Measurements from ENCODE around the gene ZNF511. TPM values are rescaled to one million over a fixed set of nuclear protein-coding genes. Genes with fewer than 3 reads are reported as not detected.

The ZNF511 gene
- total and polyA plus RNA-seq, 9 of the 15 experiments (the other 6 are each of a cell fraction or from before 2014, with no cell fraction given): 0.61 to 69.3 (median 40.1) TPM

GRCh38 chr10:133272301-133272963, 36.3 kb upstream of the ZNF511 start:
- Histone ChIP-seq H2AFZ (ENCODE audit: low read depth, low read length) (no peak overlapping the region), H3K27ac (ENCODE audit: extremely low read depth, low read depth, low read length) (no peak overlapping the region), H3K9me1 (ENCODE audit: control insufficient read depth, insufficient read depth, low read length) (no peaks in the 10 kb centered on the region), H4K20me1 (replicated peaks; ENCODE audit: control insufficient read depth, insufficient read depth, low read length) (no peaks in the 10 kb centered on the region), H3K9me3 (replicated peaks; ENCODE audit: control insufficient read depth, insufficient read depth, low read depth, low read length) (no peaks in the 10 kb centered on the region), H3K4me1 (replicated peaks in 1 of 2; ENCODE audit: control insufficient read depth in 2 of 2, insufficient read depth in 2 of 2, low read length in 2 of 2) (peaks cover 20 to 92% of the 10 kb centered on the region in 2 experiments), H3K27me3 (ENCODE audit: control insufficient read depth in 2 of 2, insufficient read depth in 2 of 2, low read length in 2 of 2) (no peaks in the 10 kb centered on the region), H3K9ac (ENCODE audit: insufficient read depth in 1 of 2, low read depth in 2 of 2, low read length in 2 of 2) (no peak overlapping the region), H3K4me3 (no peak overlapping the region), H3K4me2 (ENCODE audit: insufficient read depth, low read length) (no peak overlapping the region), H3K79me2 (ENCODE audit: control insufficient read depth, insufficient read depth, low read length) (no peaks in the 10 kb centered on the region), H3K36me3 (ENCODE audit: control insufficient read depth, insufficient read depth, low read length) (no peaks in the 10 kb centered on the region)
- ChIA-PET CTCF (ENCODE audit: low intra/inter-chr PET ratio) (no interaction called here), POLR2A (no interaction called here)
- no peak for TF ChIP-seq ZBED1 (IDR thresholded peaks at IDR 0.05)
- DNase-seq (ENCODE audit: extremely low read depth in 1 of 4, low spot score in 3 of 4) (no peak), ATAC-seq (no peak), FAIRE-seq (no peak)
- WGBS (ENCODE audit: insufficient coverage, low coverage, missing lambda C conversion rate): 62% methylated on average over 4 of the region's 29 CpGs
- BruUV-seq (replicated peaks): no TSS peak
- intact Hi-C loops (cut with micrococcal nuclease) (no loop called here), in situ Hi-C loops (cut with MboI) (no loop called here)

- no peak for FAIRE-seq
- no peak for DNase-seq (ENCODE audit: extremely low read depth in 1 of 4, low spot score in 3 of 4)
- Histone ChIP-seq H3K4me1 (replicated peaks in 1 of 2; ENCODE audit: control insufficient read depth in 2 of 2, insufficient read depth in 2 of 2, low read length in 2 of 2) (peaks cover 25 to 92% of the 10 kb centered on the region in 2 experiments), H3K27me3 (ENCODE audit: control insufficient read depth in 2 of 2, insufficient read depth in 2 of 2, low read length in 2 of 2) (no peaks in the 10 kb centered on the region), H3K27ac (ENCODE audit: extremely low read depth, low read depth, low read length) (no peak overlapping the region), H3K36me3 (ENCODE audit: control insufficient read depth, insufficient read depth, low read length) (no peaks in the 10 kb centered on the region), H3K4me2 (ENCODE audit: insufficient read depth, low read length) (no peak overlapping the region), H3K9me3 (replicated peaks; ENCODE audit: control insufficient read depth, insufficient read depth, low read depth, low read length) (no peaks in the 10 kb centered on the region), H2AFZ (ENCODE audit: low read depth, low read length) (no peak overlapping the region), H3K79me2 (ENCODE audit: control insufficient read depth, insufficient read depth, low read length) (no peaks in the 10 kb centered on the region), H4K20me1 (replicated peaks; ENCODE audit: control insufficient read depth, insufficient read depth, low read length) (no peaks in the 10 kb centered on the region), H3K9me1 (ENCODE audit: control insufficient read depth, insufficient read depth, low read length) (no peaks in the 10 kb centered on the region), H3K9ac (ENCODE audit: insufficient read depth in 1 of 2, low read depth in 2 of 2, low read length in 2 of 2) (no peak overlapping the region), H3K4me3 (no peak overlapping the region)
- in situ Hi-C loops (cut with MboI) (no loop called here), intact Hi-C loops (cut with micrococcal nuclease) (no loop called here)
- no peak for TF ChIP-seq ERF (CRISPR knock-in tag; IDR thresholded peaks at IDR 0.05)
- ChIA-PET CTCF (ENCODE audit: low intra/inter-chr PET ratio) (no interaction called here), POLR2A (interaction anchor here (0.6 kb wide), 1 partner anchor 868 kb away, joined by 3 read pairs; no protein-coding TSS in a partner anchor)
- 81% methylated on average over 7 of the region's 25 CpGs for WGBS (ENCODE audit: insufficient coverage, low coverage, missing lambda C conversion rate)
- no TSS peak for BruUV-seq (replicated peaks)
- ATAC-seq: no peak
Observed at GRCh38 chr10:133272964-133273420, 35.7 kb upstream of the ZNF511 start.

Data from K562 (cell line).